Non-pigmented ciliary epithelial cell (primary cell): Measurements from ENCODE around the gene RHD.
"Not testable (repeated sequence)": the region's sequence is repeated elsewhere in the genome, so short reads cannot be mapped to it uniquely, and the experiment has no call there.

Experiments used
- DNase-seq: peaks from one replicate; pipeline ENCODE4 v3.0.0-alpha.2; 2010; ENCODE audit warnings: low read depth

The RHD gene

GRCh38 chr1:25257196-25257595, 15.1 kb upstream of the RHD start:
- DNase-seq, result no peak

- DNase-seq, result not testable (repeated sequence)
Observed at GRCh38 chr1:25259813-25260212, 12.5 kb upstream of the RHD start.

GRCh38 chr1:25260336-25260735, 12.0 kb upstream of the RHD start:
- not testable (repeated sequence) for DNase-seq

- DNase-seq, result not testable (repeated sequence)
Observed at GRCh38 chr1:25266554-25267287, 5.6 kb upstream of the RHD start.

- not testable (repeated sequence) for DNase-seq
Observed at GRCh38 chr1:25267288-25268142, 4.8 kb upstream of the RHD start.

- not testable (repeated sequence) for DNase-seq
Observed at GRCh38 chr1:25268143-25268760, 4.1 kb upstream of the RHD start.

- not testable (repeated sequence) for DNase-seq
Observed at GRCh38 chr1:25275648-25276047, 3.3 kb downstream of the RHD start.

- not testable (repeated sequence) for DNase-seq
Observed at GRCh38 chr1:25277295-25277694, 5.0 kb downstream of the RHD start.

GRCh38 chr1:25278358-25278757, 6.0 kb downstream of the RHD start:
- DNase-seq, result not testable (repeated sequence)

GRCh38 chr1:25278790-25279189, 6.5 kb downstream of the RHD start:
- not testable (repeated sequence) for DNase-seq

GRCh38 chr1:25279693-25280111, 7.4 kb downstream of the RHD start:
- not testable (repeated sequence) for DNase-seq

GRCh38 chr1:25285862-25286261, 13.6 kb downstream of the RHD start:
- DNase-seq, result not testable (repeated sequence)

GRCh38 chr1:25287164-25287563, 14.9 kb downstream of the RHD start:
- not testable (repeated sequence) for DNase-seq

- DNase-seq, result not testable (repeated sequence)
Observed at GRCh38 chr1:25288573-25289101, 16.3 kb downstream of the RHD start.

GRCh38 chr1:25290043-25290442, 17.7 kb downstream of the RHD start:
- not testable (repeated sequence) for DNase-seq

GRCh38 chr1:25293426-25293825, 21.1 kb downstream of the RHD start:
- DNase-seq, result not testable (repeated sequence)

- DNase-seq, result not testable (repeated sequence)
Observed at GRCh38 chr1:25294889-25295826, 22.8 kb downstream of the RHD start.

- not testable (repeated sequence) for DNase-seq
Observed at GRCh38 chr1:25296501-25296900, 24.2 kb downstream of the RHD start.

GRCh38 chr1:25300729-25301128, 28.4 kb downstream of the RHD start:
- not testable (repeated sequence) for DNase-seq

- DNase-seq, result not testable (repeated sequence)
Observed at GRCh38 chr1:25302330-25302729, 30.0 kb downstream of the RHD start.

- DNase-seq, result not testable (repeated sequence)
Observed at GRCh38 chr1:25304936-25305335, 32.6 kb downstream of the RHD start.
